Fibroblast of skin of left biceps (primary cell): Measurements from ENCODE around the gene IDH3A.
A peak's percentile ranks its signal among the peaks of the same experiment; 100 is the strongest.
"Not testable (repeated sequence)": the region's sequence is repeated elsewhere in the genome, so short reads cannot be mapped to it uniquely, and the experiment has no call there.

ENCODE experiments used
- DNase-seq, 2 experiments: peaks; one replicate each; pipeline ENCODE4 v3.0.0-alpha.2; 2013; ENCODE audit warnings: low read depth in 2 of 2

Gene IDH3A

DNA sequence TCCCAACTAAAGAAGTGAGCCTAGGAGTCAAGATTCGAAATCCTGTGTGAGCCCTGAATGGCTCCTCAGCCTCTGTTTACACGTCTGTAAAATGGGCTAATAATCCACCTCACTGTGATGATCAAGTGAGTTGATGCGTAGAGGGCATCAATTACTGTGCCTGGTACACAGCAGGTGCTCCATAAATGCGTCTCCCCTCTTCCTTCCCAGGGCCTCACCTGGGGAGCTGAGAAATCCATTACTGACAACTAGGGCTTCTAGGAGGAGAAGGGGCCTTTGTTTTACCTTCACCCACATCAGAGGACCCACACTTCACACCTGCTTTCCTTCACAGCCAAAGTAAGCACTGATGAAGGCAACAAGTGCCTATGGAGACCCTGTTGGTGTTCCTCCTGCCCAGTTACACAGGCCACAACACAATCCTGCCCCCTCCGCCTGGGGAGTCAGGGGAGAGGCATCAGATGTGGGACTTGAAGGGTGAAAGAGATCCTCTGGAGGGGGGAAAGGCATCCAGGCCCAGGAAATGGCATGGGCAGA, 19.3 kb upstream of the IDH3A start:
- no peak for DNase-seq

GRCh38 chr15:78130466-78131294, 18.5 kb upstream of the IDH3A start:
- DNase-seq, result no peak

- DNase-seq, result peak; percentile 23 to 40
These were observed 17.7 kb upstream of the IDH3A start, which contains the start of gene CIB2 for GRCh38 chr15:78131295-78132061. Gene CIB2, minus strand, starts transcription at chr15:78131445. Its CDS starts 230 bp downstream, at chr15:78131215.

DNA sequence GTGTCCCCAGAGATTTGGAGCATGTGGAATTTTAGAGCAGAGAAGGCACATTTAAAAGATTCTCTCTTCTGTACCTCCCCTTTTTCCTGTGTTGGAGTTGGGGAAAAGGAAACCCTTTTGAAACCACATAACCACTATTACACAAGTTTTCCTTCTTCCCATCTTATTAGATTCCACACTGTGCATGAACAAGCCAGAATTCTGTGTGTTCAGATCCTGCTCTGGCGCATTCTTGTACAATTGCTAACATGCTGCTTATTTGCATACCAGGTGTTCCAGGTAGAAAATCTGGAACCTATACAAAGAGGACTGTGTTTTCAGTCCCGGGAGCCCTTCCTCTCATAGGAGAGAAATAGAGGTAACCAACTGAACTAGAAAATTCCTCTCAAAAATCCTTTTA, 15.4 kb upstream of the IDH3A start:
- DNase-seq, result no peak

- no peak for DNase-seq
These were observed 9.6 kb upstream of the IDH3A start for GRCh38 chr15:78139578-78139977.

DNA sequence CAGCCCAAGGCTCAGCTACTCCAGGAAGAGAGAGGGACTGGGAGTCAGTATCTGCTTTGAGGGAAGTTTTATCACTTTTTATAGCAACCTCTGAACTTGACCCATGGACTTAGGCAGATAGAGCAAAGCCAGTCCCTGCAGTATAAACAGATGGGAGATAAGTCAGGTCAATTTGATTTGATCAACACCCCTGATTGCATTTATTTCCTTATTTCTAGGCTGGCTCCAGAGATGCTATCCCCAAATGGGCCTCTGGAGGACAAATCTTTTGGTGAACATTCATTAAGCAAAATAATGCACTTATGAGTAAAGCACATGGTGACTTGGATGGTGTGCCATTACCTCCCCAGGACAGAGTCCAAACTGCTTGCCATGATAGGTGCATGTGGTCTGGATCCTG, 8.9 kb upstream of the IDH3A start:
- DNase-seq, result no peak

DNA sequence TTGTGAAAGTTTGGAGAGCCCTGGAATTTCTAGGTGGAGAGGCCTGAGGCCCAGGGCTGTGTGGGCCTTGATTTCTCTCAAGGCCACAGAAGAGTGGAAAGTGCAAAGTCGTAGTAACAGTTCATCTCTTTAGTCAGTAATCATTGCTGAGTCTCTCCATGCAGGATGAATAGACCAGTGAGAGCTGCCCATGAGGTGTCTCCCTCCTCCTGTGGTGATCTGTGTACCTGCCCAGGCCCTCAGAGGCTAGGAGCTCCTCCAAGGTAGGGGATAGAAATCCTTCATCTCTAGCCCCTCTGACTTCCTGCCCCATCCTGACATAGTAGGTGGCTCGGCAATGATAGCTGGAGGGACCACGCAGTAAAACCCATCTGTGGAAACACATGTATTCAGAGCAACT, 6.8 kb upstream of the IDH3A start:
- DNase-seq, result no peak

DNA sequence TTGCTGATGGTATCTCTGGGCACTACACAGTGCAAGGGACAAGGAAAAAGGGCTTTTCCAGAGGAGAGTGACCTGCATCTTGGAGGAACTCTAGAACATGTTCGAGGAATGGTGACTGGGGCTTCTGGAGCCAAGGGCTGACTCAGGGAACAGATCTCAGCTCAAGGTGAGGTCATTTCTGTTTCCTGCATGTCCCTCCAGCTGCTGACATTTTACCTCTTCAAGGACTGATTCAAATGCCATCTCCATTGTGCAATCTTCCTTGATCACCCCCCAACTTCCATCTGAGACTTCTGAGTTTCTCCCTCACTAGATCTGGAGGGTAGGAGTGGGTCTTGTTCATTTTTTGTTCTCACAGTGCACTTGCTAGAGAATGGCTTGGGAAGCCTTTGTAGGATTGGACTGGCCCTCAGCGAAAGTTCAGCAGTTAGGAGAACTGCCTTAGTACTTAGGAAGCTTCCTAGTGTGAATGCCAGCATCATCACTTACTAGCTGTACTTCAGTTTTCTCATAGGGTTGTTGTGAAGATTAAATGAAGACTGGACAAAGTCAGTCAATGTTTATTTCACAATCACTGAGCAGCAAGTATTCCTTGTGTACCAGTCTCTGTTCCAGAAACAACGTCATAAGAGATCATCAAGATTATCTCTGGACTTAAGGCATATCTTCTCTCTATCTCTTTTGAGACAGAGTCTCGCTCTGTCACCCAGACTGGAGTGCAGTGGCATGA, 2.6 kb upstream of the IDH3A start:
- no peak for DNase-seq

GRCh38 chr15:78147566-78147965, 1.6 kb upstream of the IDH3A start:
- DNase-seq, result no peak

GRCh38 chr15:78148392-78149067, 632 bp upstream of the IDH3A start:
- no peak for DNase-seq

DNA sequence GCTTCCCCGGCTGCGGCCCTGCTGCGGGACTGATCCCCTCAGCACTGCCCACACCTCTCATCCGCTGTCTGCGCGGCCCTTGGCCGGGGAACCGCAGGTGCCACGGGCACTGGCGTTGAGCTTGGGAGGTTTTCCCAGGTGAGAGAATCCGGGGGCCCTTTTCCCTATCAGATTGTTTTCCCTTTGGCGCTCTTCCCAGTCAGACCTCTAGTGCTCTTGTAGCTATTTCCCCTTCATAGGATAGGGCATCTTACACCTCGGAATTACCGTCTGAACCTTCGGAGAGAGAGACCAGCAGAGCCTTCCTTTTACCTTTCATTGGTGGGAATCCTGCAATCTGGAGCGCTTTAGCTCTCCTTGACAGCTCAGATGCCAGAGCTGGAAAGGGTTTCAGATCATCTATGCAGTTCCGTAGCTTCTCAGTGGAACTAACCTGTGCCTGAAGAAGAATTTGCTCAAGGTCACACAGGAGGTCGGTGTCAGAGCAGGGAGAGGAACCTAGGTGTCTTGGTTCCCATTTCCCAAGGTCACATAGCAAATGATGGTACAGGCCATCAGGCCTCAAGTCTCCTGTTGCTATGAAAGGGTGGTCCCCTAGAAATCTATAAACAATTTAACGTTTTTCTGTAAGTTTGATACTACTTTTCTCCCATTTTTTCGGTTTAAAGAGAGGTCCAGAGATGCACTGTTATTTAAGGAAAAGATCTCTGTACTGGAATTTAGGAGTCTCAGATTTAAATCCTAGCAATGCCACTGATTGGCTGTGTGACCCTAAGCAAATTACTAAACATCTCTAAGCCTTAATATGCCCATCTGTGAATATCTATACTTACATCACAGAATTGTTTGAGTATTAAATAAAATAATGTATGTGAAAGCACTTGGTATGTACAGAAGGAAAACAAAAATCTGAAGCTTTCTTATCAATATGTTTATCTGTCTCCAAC, 916 bp downstream of the IDH3A start:
- DNase-seq, result no peak

GRCh38 chr15:78151075-78151474, 1.9 kb downstream of the IDH3A start:
- not testable (repeated sequence) for DNase-seq

DNA sequence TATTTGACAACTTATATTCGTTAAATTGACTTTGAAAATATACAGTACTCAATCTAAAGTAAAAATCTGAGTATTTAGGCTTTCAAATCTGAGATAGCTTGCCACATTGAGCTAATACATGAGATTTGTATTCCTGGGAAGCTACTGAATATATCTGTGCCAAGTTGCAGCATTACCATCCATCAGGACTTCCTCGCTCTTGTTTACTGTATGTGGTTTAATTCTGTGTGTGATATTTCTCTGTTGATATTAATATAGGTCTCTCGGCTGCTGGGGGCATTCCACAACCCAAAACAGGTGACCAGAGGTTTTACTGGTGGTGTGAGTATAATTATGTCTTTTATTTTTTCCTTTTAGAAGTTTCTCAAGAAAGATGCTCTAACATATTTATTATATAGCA, 5.8 kb downstream of the IDH3A start:
- DNase-seq, result no peak

- DNase-seq, result no peak
These were observed 6.3 kb downstream of the IDH3A start for GRCh38 chr15:78155355-78155939.

GRCh38 chr15:78156653-78157052, 7.5 kb downstream of the IDH3A start:
- DNase-seq, result no peak

DNA sequence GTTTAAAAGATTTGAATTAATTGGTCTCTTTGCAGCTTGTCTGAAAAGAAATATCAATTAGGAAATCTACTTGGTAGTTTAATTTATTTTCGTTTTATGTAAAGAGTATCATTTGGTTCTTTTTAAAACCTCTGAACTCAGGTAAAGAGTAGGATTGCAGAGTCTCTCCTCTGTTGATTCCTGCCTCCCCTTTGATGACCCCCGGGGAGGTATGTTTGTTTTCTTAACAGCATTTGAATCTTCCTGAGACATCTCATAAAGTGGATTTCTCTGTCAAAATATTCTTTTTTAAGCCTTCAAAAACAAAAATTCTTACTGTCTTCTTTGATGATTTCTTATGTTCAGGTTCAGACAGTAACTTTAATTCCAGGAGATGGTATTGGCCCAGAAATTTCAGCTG, 8.0 kb downstream of the IDH3A start:
- no peak for DNase-seq

- no peak for DNase-seq
These were observed 10.2 kb downstream of the IDH3A start for GRCh38 chr15:78159395-78159794.

DNA sequence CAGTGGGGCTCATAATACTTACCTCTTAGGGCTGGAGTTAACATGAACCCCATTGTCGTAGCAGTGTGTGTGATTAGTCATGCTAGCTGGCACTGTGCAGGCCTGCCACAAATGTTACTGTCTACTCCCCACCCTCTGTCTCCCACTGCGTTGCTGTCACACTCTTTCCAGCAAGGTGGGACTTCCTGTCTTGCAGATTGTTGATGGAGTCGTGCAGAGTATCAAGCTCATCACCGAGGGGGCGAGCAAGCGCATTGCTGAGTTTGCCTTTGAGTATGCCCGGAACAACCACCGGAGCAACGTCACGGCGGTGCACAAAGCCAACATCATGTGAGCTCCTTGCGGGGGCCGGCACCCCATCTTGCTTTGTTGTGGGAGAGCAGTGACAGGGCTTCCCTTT, 12.9 kb downstream of the IDH3A start:
- no peak for DNase-seq

DNA sequence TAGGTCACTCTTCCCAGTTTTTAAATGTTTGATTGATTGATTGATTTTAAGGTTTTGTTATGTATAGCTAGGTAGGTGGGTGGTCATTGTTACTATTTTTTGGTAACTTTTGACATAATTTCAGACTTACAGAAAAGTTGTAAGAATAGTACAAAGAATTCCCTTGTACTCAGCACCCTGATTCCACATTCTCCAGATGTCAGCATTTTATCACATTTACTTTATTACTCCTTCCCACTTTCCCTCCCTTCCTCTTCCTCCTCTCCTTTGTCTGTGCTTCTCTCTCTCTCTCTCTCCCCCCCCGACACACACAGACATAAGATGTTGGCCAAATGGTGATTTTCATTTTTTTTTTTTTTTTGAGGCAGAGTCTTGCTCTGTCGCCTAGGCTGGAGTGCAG, 14.8 kb downstream of the IDH3A start:
- DNase-seq, result no peak
